Parathyroid adenoma (tissue), 2 donors: ENCODE results near the gene NPPA.

ENCODE experiments used
- H2AFZ ChIP-seq: fragments of 300-600 bp; sonication (generic); one replicate; pipeline ENCODE4 v1.7.0; 2017; ENCODE audit warnings: antibody characterized with exemption, mild to moderate bottlenecking
- H3K27ac ChIP-seq: fragments of 300-600 bp; sonication (generic); one replicate; pipeline ENCODE4 v1.7.0; 2017
- H3K27me3 ChIP-seq: fragments of 300-600 bp; sonication (generic); one replicate; pipeline ENCODE4 v1.7.0; 2017; ENCODE audit warnings: low read length; ENCODE audit not compliant: control insufficient read depth, insufficient read depth
- H3K36me3 ChIP-seq: fragments of 300-600 bp; sonication (generic); one replicate; pipeline ENCODE4 v1.7.0; 2017; ENCODE audit warnings: low read length; ENCODE audit not compliant: control insufficient read depth, insufficient read depth
- H3K4me1 ChIP-seq: fragments of 300-600 bp; sonication (generic); one replicate; pipeline ENCODE4 v1.7.0; 2017; ENCODE audit warnings: control low read depth
- H3K4me2 ChIP-seq: fragments of 300-600 bp; sonication (generic); one replicate; pipeline ENCODE4 v1.7.0; 2017; ENCODE audit warnings: low read length
- H3K4me3 ChIP-seq: fragments of 300-600 bp; sonication (generic); one replicate; pipeline ENCODE4 v1.7.0; 2017; ENCODE audit warnings: low read depth, low read length
- H3K79me2 ChIP-seq: fragments of 300-600 bp; sonication (generic); one replicate; pipeline ENCODE4 v1.7.0; 2017; ENCODE audit warnings: control low read depth
- H3K9ac ChIP-seq: fragments of 300-600 bp; sonication (generic); one replicate; pipeline ENCODE4 v1.7.0; 2017; ENCODE audit warnings: mild to moderate bottlenecking
- H3K9me3 ChIP-seq: fragments of 300-600 bp; sonication (generic); one replicate; pipeline ENCODE4 v1.7.0; 2017; ENCODE audit warnings: low read length; ENCODE audit not compliant: control insufficient read depth
- CTCF ChIP-seq: fragments of 300-600 bp; sonication (generic); IDR thresholded peaks from one replicate; pipeline ENCODE4 v1.7.0; 2017; ENCODE audit warnings: antibody characterized with exemption, mild to moderate bottlenecking
- donor health status: primary hyperparathyroidism.

The NPPA gene

GRCh38 chr1:11823366-11824137 is 24.0 kb downstream of the NPPA start:
- Histone ChIP-seq H3K79me2 (no peaks in the 10 kb centered on the region), H3K36me3 (no peaks in the 10 kb centered on the region), H3K4me2 (no peak overlapping the region), H3K27ac (no peak overlapping the region), H2AFZ (no peak overlapping the region), H3K9me3 (no peaks in the 10 kb centered on the region), H3K4me1 (no peaks in the 10 kb centered on the region), H3K4me3 (no peak overlapping the region), H3K27me3 (no peaks in the 10 kb centered on the region), H3K9ac (no peak overlapping the region)
- TF ChIP-seq CTCF: no peak

- no peaks in the 10 kb centered on the region for H3K4me1 ChIP-seq
- no peak for TF ChIP-seq CTCF
- H3K79me2 ChIP-seq: no peaks in the 10 kb centered on the region
- H2AFZ ChIP-seq: no peak overlapping the region
- no peak overlapping the region for H3K27ac ChIP-seq
- H3K9me3 ChIP-seq: no peaks in the 10 kb centered on the region
- no peak overlapping the region for H3K4me2 ChIP-seq
- H3K4me3 ChIP-seq: no peak overlapping the region
- H3K27me3 ChIP-seq: no peaks in the 10 kb centered on the region
- no peak overlapping the region for H3K9ac ChIP-seq
- no peaks in the 10 kb centered on the region for H3K36me3 ChIP-seq
Observed at GRCh38 chr1:11822091-11822490, 25.5 kb downstream of the NPPA start.

- H3K9me3 ChIP-seq: no peaks in the 10 kb centered on the region
- no peaks in the 10 kb centered on the region for H3K79me2 ChIP-seq
- H3K4me2 ChIP-seq: no peak overlapping the region
- no peaks in the 10 kb centered on the region for H3K4me1 ChIP-seq
- TF ChIP-seq CTCF: no peak
- no peak overlapping the region for H2AFZ ChIP-seq
- H3K27me3 ChIP-seq: no peaks in the 10 kb centered on the region
- H3K9ac ChIP-seq: no peak overlapping the region
- no peaks in the 10 kb centered on the region for H3K36me3 ChIP-seq
- no peak overlapping the region for H3K27ac ChIP-seq
- no peak overlapping the region for H3K4me3 ChIP-seq
Observed at GRCh38 chr1:11817192-11817591, 30.4 kb downstream of the NPPA start.

- Histone ChIP-seq H3K79me2 (no peaks in the 10 kb centered on the region), H3K36me3 (no peaks in the 10 kb centered on the region), H3K4me1 (no peaks in the 10 kb centered on the region), H3K27ac (no peak overlapping the region), H3K4me2 (no peak overlapping the region), H3K27me3 (no peaks in the 10 kb centered on the region), H3K9ac (no peak overlapping the region), H2AFZ (no peak overlapping the region), H3K4me3 (no peak overlapping the region), H3K9me3 (no peaks in the 10 kb centered on the region)
- no peak for TF ChIP-seq CTCF
Observed at GRCh38 chr1:11813021-11813420, 34.6 kb downstream of the NPPA start.

- H3K36me3 ChIP-seq: no peaks in the 10 kb centered on the region
- H3K27ac ChIP-seq: peak overlapping the region; percentile 90
- peak overlapping the region; percentile 71 for H3K4me2 ChIP-seq
- peak overlapping the region; percentile 89 for H3K4me3 ChIP-seq
- no peaks in the 10 kb centered on the region for H3K9me3 ChIP-seq
- H2AFZ ChIP-seq: no peak overlapping the region
- no peak for TF ChIP-seq CTCF
- no peaks in the 10 kb centered on the region for H3K27me3 ChIP-seq
- H3K9ac ChIP-seq: no peak overlapping the region
- H3K4me1 ChIP-seq: peaks cover 6% of the 10 kb centered on the region
- no peaks in the 10 kb centered on the region for H3K79me2 ChIP-seq
Observed at GRCh38 chr1:11807133-11807532, 40.5 kb downstream of the NPPA start.
